Left ventricle myocardium inferior (tissue), 1 donor: ENCODE data around the gene MTRF1L. TPM values are rescaled to one million over a fixed set of nuclear protein-coding genes. Genes with fewer than 3 reads are reported as not detected.

Experiments
- DNase-seq: peaks from one replicate; pipeline ENCODE4 v3.0.0-alpha.2; 2020
- H3K27ac ChIP-seq: fragments of 200-600 bp; replicated peaks from 2 replicates; pipeline ENCODE4 v1.8.0; 2021
- H3K27me3 ChIP-seq: fragments of 200-600 bp; 2 replicates; pipeline ENCODE4 v1.8.0; 2021; ENCODE audit warnings: low read depth
- H3K36me3 ChIP-seq: fragments of 200-600 bp; 2 replicates; pipeline ENCODE4 v1.8.0; 2021
- H3K4me1 ChIP-seq: fragments of 200-600 bp; 2 replicates; pipeline ENCODE4 v1.8.0; 2021
- H3K4me3 ChIP-seq: fragments of 200-600 bp; 2 replicates; pipeline ENCODE4 v1.8.0; 2021; ENCODE audit warnings: mild to moderate bottlenecking, moderate library complexity
- H3K9me3 ChIP-seq: fragments of 200-600 bp; replicated peaks from 2 replicates; pipeline ENCODE4 v1.8.0; 2021
- CTCF ChIP-seq: fragments of 200-600 bp; IDR thresholded peaks from 2 replicates; pipeline ENCODE4 v1.8.0; 2021; ENCODE audit warnings: antibody characterized with exemption, mild to moderate bottlenecking, borderline replicate concordance
- intact Hi-C: fragments of 100-400 bp; cut with micrococcal nuclease; formaldehyde crosslinking; loops from one replicate; pipeline ENCODE4 v1.11.0; 2022
- total RNA-seq: library from RNA; stranded (reverse); fragmentation: NEBNext Ultra II Directional; extraction: Animal tissue kit (Norgen Biotek cat#: 25700); gene quantifications from one replicate; pipeline ENCODE4 v1.2.1, GENCODE V29; 2021
- donor health status: DM: no; HTN: yes; CAD: no; lungs with severe emphysema.

Gene MTRF1L
- total RNA-seq, 1 donor from 2014 or later, result 30.9 TPM

- H3K36me3 ChIP-seq, result no peaks in the 10 kb centered on the region
- H3K4me1 ChIP-seq, result peaks cover 7% of the 10 kb centered on the region
- H3K27ac ChIP-seq, result no peak overlapping the region
- no peak for TF ChIP-seq CTCF
- H3K9me3 ChIP-seq, result no peaks in the 10 kb centered on the region
- peaks cover 19% of the 10 kb centered on the region for H3K27me3 ChIP-seq
- intact Hi-C loops, result no loop called here
- no peak overlapping the region for H3K4me3 ChIP-seq
- no peak for DNase-seq
These were observed 56.0 kb downstream of the MTRF1L start for GRCh38 chr6:152946484-152946883.

GRCh38 chr6:152943260-152943897, 59.1 kb downstream of the MTRF1L start:
- intact Hi-C loops, result no loop called here
- TF ChIP-seq CTCF, result no peak
- H3K36me3 ChIP-seq, result no peaks in the 10 kb centered on the region

DNA sequence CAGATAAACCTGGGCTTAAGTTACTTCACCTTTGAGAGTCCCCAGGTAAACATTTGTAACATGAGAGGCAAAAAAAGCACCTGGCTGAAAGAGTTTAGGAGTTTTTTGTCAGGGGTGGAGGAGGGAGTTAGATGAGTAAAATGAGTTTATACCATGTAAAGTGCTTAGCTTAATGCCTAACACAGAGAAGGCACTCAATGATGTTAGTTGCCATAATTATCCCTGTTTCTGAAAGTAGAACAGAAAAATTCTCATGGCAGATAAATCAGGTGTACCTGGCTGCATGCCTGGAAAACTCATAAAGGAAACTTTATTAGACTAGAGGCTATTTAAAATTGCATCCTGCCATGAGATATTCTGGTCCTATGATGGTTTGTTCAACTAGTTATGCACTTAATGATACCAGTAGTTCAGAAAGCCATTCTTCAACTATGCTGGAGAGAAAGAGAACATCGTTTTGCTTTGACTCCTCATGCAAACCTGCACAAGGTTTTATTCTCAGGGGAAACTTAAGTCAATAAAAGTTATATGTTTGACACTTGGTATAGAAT, 60.1 kb downstream of the MTRF1L start:
- Histone ChIP-seq H3K4me1 (no peaks in the 10 kb centered on the region), H3K4me3 (no peak overlapping the region), H3K9me3 (no peaks in the 10 kb centered on the region), H3K27me3 (peaks cover 3% of the 10 kb centered on the region), H3K27ac (no peak overlapping the region), H3K36me3 (no peaks in the 10 kb centered on the region)
- DNase-seq, result no peak
- intact Hi-C loops, result no loop called here
- TF ChIP-seq CTCF, result no peak

More at GRCh38 chr6:152943260-152943897, 59.1 kb downstream of the MTRF1L start:
- no peak for DNase-seq
- H3K9me3 ChIP-seq, result no peaks in the 10 kb centered on the region
- no peak overlapping the region for H3K27ac ChIP-seq
- peaks cover 3% of the 10 kb centered on the region for H3K27me3 ChIP-seq
- H3K4me3 ChIP-seq, result no peak overlapping the region
- peaks cover 5% of the 10 kb centered on the region for H3K4me1 ChIP-seq

DNA sequence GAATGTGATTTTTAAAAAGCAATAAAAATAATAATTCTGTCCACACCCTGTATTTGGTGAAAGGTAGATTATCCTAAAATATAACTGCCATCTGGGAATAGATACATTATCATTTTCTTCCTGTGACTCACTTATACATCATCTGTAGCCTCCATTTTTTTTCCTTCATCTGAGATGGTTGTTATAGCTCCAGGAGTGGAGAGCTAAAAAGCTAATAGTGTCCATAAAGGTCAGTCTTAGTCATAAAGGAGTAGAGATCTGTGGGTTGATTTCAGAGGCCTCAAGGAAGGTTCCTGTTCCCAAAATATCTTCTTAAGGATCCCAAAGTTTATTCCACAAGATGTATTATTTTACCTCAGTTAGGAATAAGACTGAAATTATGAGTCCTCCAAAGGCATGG, 60.8 kb downstream of the MTRF1L start:
- Histone ChIP-seq H3K4me3 (no peak overlapping the region), H3K4me1 (no peaks in the 10 kb centered on the region), H3K27me3 (peaks cover 3% of the 10 kb centered on the region), H3K9me3 (no peaks in the 10 kb centered on the region), H3K36me3 (no peaks in the 10 kb centered on the region), H3K27ac (no peak overlapping the region)
- intact Hi-C loops, result no loop called here
- DNase-seq, result no peak
- no peak for TF ChIP-seq CTCF

Other genes with a start within 250 kb of the MTRF1L start
- gene FBXO5, start 19.7 kb downstream of the MTRF1L start, total RNA-seq, result 1.6 TPM
- gene RGS17, start 128.6 kb upstream of the MTRF1L start, total RNA-seq, result 0.16 TPM